Measurements from ENCODE around the gene LYPD1. TPM values are rescaled to one million over a fixed set of nuclear protein-coding genes. Genes with fewer than 3 reads are reported as not detected.

Gene LYPD1
- total RNA-seq, 1 experiment from 2014 or later: not detected

DNA sequence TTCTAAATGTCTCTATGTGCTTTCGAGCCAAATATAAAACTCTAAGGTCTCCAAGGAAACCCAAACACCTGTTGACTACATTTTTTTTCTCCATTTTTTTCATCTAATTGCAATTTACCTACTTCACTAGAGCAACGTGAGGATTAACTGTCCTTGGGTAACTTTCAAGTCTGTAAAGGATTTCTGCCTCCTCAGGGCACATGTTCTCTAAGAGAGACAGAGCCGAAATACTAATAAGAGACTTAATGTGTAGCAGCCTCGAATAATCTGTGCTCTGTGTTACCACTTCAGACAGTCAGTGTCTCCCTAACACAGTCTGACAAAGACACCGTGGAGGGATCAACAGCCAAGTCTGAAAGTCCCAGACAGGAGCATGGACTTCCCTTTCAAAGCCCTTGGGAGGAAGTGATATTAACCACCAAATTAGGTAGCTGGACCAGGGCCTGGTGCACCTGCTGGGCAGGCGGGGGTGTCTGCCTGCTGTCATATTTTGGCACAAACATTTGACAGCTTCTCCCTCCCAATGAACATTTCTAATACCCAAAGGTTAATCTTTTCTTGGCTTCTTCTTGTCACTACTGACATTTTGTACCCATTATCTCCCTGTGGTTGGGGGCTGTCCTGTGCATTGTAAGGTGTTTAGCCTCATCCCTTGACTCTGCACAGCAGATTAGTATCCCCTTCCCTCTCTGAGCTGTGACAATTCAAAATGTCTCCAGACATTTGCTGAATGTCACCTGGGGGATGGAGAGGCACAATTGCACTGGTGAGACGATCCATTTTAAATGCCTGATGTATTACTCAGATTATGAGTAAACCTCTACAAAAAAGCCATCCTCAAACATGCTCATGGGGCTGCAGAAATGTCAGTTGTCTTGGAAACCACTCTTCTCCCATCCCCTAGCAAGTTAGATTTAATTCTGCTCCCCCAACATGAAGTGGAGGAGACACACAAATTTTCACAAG, 45.7 kb upstream of the LYPD1 start:
- no peak for ATAC-seq

More for the DNA sequence above, 45.7 kb upstream of the LYPD1 start:
- no peak overlapping the region for H2AFZ ChIP-seq (ENCODE audit: low read depth, low read length, poor library complexity, severe bottlenecking)
- no peaks in the 10 kb centered on the region for H3K36me3 ChIP-seq (ENCODE audit: control insufficient read depth in 1 of 2, insufficient read depth in 2 of 2, low read length in 2 of 2)
- CTCF ChIA-PET: no interaction called here
- no peaks in the 10 kb centered on the region for H3K9me3 ChIP-seq (ENCODE audit: control insufficient read depth in 1 of 2, insufficient read depth in 1 of 2, low read depth in 1 of 2, low read length in 2 of 2)
- POLR2A ChIA-PET: no interaction called here
- DNase-seq (ENCODE audit: low read depth, low spot score): no peak
- no peaks in the 10 kb centered on the region for H3K9me2 ChIP-seq (ENCODE audit: insufficient read depth)
- H3K4me3 ChIP-seq (replicated peaks in 1 of 2; ENCODE audit: low read depth in 1 of 2, low read length in 2 of 2): no peak overlapping the region
- RAD21 ChIA-PET (ENCODE audit: low non-redundant PET in 1 of 2, low total read pairs in 2 of 2, uncharacterized antibody in 2 of 2, unreplicated experiment in 2 of 2): no interaction called here
- peaks cover 9% of the 10 kb centered on the region; the same call in 1 of the 2 replicates for H3K27me3 ChIP-seq (ENCODE audit: insufficient read depth, low read length)
- H4K20me1 ChIP-seq (ENCODE audit: insufficient read depth): no peaks in the 10 kb centered on the region
- BruUV-seq (replicated peaks): no TSS peak
- H3K4me2 ChIP-seq (ENCODE audit: low read length): no peak overlapping the region
- intact Hi-C loops (cut with micrococcal nuclease): no loop called here
- no peak for TF ChIP-seq POLR2AphosphoS5 (IDR thresholded peaks at IDR 0.05; ENCODE audit: low read depth, low read length)
- TF ChIP-seq FOSL1 (IDR thresholded peaks at IDR 0.05; ENCODE audit: low read depth): no peak
- TF ChIP-seq ZBTB33 (IDR thresholded peaks at IDR 0.05; ENCODE audit: extremely low read depth, insufficient replicate concordance, low read length): no peak
- TF ChIP-seq, protein P1, sequence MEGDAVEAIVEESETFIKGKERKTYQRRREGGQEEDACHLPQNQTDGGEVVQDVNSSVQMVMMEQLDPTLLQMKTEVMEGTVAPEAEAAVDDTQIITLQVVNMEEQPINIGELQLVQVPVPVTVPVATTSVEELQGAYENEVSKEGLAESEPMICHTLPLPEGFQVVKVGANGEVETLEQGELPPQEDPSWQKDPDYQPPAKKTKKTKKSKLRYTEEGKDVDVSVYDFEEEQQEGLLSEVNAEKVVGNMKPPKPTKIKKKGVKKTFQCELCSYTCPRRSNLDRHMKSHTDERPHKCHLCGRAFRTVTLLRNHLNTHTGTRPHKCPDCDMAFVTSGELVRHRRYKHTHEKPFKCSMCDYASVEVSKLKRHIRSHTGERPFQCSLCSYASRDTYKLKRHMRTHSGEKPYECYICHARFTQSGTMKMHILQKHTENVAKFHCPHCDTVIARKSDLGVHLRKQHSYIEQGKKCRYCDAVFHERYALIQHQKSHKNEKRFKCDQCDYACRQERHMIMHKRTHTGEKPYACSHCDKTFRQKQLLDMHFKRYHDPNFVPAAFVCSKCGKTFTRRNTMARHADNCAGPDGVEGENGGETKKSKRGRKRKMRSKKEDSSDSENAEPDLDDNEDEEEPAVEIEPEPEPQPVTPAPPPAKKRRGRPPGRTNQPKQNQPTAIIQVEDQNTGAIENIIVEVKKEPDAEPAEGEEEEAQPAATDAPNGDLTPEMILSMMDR (IDR thresholded peaks at IDR 0.05 in 2 of 3, conservative IDR thresholded peaks at IDR 0.05 in 1 of 3; ENCODE audit: borderline replicate concordance in 1 of 3, insufficient read depth in 1 of 3, low read depth in 2 of 3, low read length in 2 of 3): no peak
- TF ChIP-seq POLR2A (IDR thresholded peaks at IDR 0.05; ENCODE audit: borderline replicate concordance, extremely low read depth, insufficient read depth, insufficient read length): no peak
- TF ChIP-seq TCF7L2 (IDR thresholded peaks at IDR 0.05; ENCODE audit: borderline replicate concordance, extremely low read depth, insufficient read depth, insufficient read length): no peak
- no peak for TF ChIP-seq REST (IDR thresholded peaks at IDR 0.05; ENCODE audit: low read depth)
- no peak for TF ChIP-seq EZH2 (IDR thresholded peaks at IDR 0.05)
- TF ChIP-seq SRF (IDR thresholded peaks at IDR 0.05; ENCODE audit: low read depth): no peak
- no peak for TF ChIP-seq CBX3 (IDR thresholded peaks at IDR 0.05; ENCODE audit: low read depth)
- no peak for TF ChIP-seq YY1 (IDR thresholded peaks at IDR 0.05; ENCODE audit: extremely low read depth, insufficient replicate concordance, low read depth, low read length)
- no peak for TF ChIP-seq ELF1 (IDR thresholded peaks at IDR 0.05; ENCODE audit: borderline replicate concordance, low read depth)
- TF ChIP-seq SP1 (IDR thresholded peaks at IDR 0.05; ENCODE audit: low read depth): no peak
- no peak for TF ChIP-seq ZFX (IDR thresholded peaks at IDR 0.05)
- TF ChIP-seq ZNF274 (IDR thresholded peaks at IDR 0.05; ENCODE audit: low read depth, low read length): no peak
- TF ChIP-seq, protein P2, sequence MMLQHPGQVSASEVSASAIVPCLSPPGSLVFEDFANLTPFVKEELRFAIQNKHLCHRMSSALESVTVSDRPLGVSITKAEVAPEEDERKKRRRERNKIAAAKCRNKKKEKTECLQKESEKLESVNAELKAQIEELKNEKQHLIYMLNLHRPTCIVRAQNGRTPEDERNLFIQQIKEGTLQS (IDR thresholded peaks at IDR 0.05): no peak
- H3K4me1 ChIP-seq (ENCODE audit: control insufficient read depth in 1 of 2, insufficient read depth in 2 of 2, low read length in 2 of 2): no peaks in the 10 kb centered on the region
- H3K79me2 ChIP-seq (ENCODE audit: insufficient read depth, low read length): no peaks in the 10 kb centered on the region
- H3K9ac ChIP-seq (ENCODE audit: low read length): no peak overlapping the region
- no peak overlapping the region for H3K27ac ChIP-seq (ENCODE audit: low read depth, low read length)
